ENCODE measurements around the gene BDH2.

Gene BDH2

DNA sequence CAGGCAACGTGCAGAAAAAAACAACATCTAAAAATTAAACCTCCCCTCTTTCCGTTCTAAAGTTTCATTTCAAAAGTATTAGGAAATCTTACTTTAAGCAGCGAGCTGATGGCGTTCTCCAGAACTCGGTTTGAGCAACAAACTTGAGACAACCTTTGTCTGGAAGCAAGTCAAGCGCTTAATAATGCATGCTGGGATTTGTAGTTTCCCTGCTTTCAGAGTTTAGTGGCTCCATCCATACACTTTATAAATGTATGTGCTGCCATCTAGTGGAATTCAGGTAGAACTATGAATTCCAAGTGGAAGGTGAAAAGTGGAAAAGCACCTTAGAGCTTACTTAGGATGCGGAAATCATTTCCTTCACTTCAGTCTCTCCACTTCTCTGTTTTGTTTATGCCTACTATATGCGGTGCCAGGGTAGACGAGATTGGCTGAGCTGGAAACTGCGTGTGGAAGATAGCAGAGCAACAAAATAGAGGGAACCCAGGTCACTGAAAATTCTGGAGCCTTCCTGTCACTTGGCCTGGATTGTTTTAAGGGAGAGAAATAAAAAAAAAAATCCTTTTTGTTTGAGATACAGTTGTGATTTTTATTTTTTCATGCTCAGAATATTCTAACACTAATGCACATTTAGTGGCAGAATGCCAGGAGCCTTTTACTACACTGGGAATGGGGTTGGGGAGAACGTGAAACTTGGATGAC is at the start of gene BDH2:
Gene BDH2, minus strand, starts transcription at position 144 of the 702 bp plus-strand sequence. CDS start 3,580 bp downstream, outside the sequence.
- TF ChIP-seq, protein P1, sequence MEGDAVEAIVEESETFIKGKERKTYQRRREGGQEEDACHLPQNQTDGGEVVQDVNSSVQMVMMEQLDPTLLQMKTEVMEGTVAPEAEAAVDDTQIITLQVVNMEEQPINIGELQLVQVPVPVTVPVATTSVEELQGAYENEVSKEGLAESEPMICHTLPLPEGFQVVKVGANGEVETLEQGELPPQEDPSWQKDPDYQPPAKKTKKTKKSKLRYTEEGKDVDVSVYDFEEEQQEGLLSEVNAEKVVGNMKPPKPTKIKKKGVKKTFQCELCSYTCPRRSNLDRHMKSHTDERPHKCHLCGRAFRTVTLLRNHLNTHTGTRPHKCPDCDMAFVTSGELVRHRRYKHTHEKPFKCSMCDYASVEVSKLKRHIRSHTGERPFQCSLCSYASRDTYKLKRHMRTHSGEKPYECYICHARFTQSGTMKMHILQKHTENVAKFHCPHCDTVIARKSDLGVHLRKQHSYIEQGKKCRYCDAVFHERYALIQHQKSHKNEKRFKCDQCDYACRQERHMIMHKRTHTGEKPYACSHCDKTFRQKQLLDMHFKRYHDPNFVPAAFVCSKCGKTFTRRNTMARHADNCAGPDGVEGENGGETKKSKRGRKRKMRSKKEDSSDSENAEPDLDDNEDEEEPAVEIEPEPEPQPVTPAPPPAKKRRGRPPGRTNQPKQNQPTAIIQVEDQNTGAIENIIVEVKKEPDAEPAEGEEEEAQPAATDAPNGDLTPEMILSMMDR (IDR thresholded peaks at IDR 0.05; ENCODE audit: borderline replicate concordance, insufficient read depth, low read depth, low read length) = peak; percentile 35; the same call in 1 of the 2 replicates
- H3K4me3 ChIP-seq (ENCODE audit: low read depth, low read length) = peak within 1 kb of the TSS; percentile 32

DNA sequence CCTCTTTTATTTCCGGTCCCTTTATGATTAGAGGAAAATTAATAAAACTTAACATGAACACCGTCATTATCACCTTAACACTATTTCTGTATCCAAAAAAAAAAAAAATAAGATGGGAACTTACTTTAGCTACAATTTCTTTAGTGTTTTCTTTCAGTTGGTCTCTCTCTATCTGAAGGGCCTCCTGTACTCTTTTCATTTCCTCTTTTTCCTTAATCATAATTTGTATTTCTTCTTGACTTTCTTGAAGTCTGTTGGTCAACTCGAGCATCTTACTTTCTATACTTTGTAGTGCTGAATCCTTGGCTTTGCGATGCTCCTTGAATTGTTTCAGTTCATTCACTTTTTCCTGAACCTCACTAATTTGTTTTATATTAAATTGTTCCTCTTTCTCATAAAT is 45.3 kb upstream of the BDH2 start:
- no peak overlapping the region for H3K4me3 ChIP-seq (ENCODE audit: low read depth, low read length)
- TF ChIP-seq, protein P1 (IDR thresholded peaks at IDR 0.05; ENCODE audit: borderline replicate concordance, insufficient read depth, low read depth, low read length) = no peak

DNA sequence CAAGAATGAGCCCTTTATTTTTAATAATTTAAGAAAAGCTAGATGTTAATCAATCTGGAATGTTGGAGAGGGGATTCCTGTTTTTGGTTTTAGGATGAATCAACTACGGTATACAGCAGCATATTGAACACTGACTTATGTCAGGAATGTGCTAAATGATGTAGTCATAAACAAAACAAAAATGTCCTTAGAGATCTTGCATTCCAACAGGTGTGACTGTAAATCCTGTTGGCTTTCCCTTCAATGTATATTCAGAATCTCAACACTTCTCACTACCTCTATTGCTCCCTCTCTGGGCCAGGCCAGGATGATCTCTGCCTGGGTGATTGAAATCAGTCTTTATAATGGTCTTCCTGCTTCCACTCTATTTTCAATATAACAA is 37.8 kb upstream of the BDH2 start:
- no peak overlapping the region for H3K4me3 ChIP-seq (ENCODE audit: low read depth, low read length)
- TF ChIP-seq, protein P1 (IDR thresholded peaks at IDR 0.05; ENCODE audit: borderline replicate concordance, insufficient read depth, low read depth, low read length) = no peak

DNA sequence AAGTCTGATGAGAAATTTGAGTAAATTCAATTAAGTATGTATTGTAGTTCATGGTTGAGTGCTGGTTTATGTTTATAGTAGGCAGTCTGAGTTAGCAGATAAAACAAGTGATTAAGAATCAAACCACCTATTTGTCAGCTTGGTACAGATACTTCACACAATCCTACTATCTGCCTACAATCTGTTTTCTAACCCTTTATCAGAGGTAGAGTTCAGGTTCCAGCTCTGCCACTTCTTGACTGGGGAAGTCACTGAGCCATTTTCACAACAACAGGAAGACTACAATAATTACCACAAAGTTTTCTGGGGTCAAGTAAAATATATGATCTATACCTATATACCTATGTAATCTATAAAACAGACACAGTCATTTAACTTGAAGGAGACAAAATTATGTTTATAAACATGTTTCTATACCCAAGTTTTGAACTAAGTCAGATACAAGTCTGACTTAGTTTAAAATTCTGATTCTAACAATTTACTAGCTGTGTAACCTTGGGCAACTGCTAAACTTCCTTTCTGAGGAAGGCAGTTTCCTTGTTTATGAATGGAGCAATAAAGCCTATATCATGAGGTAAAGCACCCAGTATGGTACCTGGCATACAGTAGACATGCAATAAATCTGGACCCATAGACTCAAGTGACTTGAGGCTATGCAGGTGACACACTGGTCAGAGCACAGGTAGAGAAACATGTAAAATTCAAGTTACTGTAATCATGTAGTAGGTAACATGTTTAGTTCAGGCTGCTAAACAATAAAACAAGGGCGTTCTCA is 37.2 kb upstream of the BDH2 start:
- TF ChIP-seq, protein P1 (IDR thresholded peaks at IDR 0.05; ENCODE audit: borderline replicate concordance, insufficient read depth, low read depth, low read length) = no peak
- H3K4me3 ChIP-seq (ENCODE audit: low read depth, low read length) = no peak overlapping the region

DNA sequence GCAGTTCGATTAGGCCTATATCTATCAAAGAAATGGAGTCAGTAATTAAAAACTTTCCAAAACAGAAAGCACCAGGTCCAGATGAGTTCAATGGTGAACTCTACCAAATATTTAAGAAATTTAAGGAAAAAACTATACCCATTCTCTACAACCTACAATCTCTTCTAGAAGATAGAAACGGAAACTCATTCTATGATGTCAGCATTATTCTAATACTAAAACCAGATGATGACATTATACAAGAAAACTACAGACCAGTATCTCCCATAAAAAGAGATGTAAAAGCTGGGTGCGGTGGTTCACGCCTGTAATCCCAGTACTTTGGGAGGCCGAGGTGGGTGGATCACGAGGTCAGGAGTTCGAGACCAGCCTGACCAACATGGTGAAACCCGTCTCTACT is 29.5 kb upstream of the BDH2 start:
- TF ChIP-seq, protein P1 (IDR thresholded peaks at IDR 0.05; ENCODE audit: borderline replicate concordance, insufficient read depth, low read depth, low read length) = no peak
- H3K4me3 ChIP-seq (ENCODE audit: low read depth, low read length) = no peak overlapping the region

DNA sequence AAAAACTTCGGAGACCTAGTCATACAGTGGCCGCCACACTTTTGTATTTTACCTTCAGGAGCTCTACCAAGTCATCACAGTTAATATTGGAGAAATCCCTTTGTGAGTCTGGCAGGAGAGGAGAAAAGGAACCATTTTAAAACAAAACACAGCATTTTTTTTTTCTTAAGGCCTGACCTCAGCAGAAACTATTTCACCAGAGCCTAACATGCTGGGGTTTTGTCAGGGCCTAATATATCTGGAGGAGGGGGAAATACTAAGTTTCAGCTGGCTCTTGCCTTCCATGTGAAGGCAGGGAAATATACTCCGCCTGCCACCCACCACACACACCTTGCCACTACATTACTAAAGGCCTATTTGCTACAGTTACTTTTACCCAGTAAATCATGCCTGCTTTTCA is 26.5 kb upstream of the BDH2 start:
- no peak overlapping the region for H3K4me3 ChIP-seq (ENCODE audit: low read depth, low read length)
- TF ChIP-seq, protein P1 (IDR thresholded peaks at IDR 0.05; ENCODE audit: borderline replicate concordance, insufficient read depth, low read depth, low read length) = no peak

DNA sequence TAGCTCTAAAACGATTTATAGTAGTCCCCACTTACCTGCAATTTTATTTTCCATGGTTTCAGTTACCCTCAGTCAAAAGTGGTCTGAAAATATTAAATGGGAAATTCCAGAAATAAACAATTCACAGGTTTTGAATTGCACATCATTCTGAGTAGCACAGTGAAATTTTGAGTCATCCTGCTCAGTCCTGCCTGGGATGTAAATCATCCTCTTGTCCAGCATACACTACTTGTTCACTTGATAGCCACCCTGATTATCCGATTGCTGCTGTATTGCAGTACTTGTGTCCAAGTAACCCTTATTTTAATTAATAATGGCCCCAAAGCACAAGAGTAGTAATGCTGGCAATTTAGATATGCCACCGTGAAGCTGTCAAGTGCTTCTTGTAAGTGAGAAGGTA is 23.5 kb upstream of the BDH2 start:
- TF ChIP-seq, protein P1 (IDR thresholded peaks at IDR 0.05; ENCODE audit: borderline replicate concordance, insufficient read depth, low read depth, low read length) = no peak
- no peak overlapping the region for H3K4me3 ChIP-seq (ENCODE audit: low read depth, low read length)

Data from GM12875 (cell line).